Kidney (tissue), 14 donors: ENCODE data around the gene CFAP20DC. TPM values are rescaled to one million over a fixed set of nuclear protein-coding genes. Genes with fewer than 3 reads are reported as not detected.

Experiments
- DNase-seq, 5 donors: peaks; one replicate each; pipeline ENCODE4 v3.0.0-alpha.2; 2013 to 2020
- FAIRE-seq: peaks from 2 replicates; lab custom pipeline; 2012; peaks lifted over from hg19 to GRCh38; lab: Jason Lieb, UNC
- H3K27ac ChIP-seq, 2 donors: one replicate each; pipeline ENCODE4 v1.7.0; 2013; ENCODE audit warnings: low read depth in 2 of 2, low read length in 2 of 2, inconsistent platforms in 1 of 2
- H3K27me3 ChIP-seq: one replicate; pipeline ENCODE4 v1.7.1; 2013; ENCODE audit warnings: low read length, inconsistent platforms; ENCODE audit not compliant: control insufficient read depth, insufficient read depth
- H3K36me3 ChIP-seq, 3 donors: one replicate each; pipeline versions ENCODE4 v1.7.0 to v1.7.1; 2013; ENCODE audit warnings: low read length in 3 of 3, control low read depth in 1 of 3, inconsistent platforms in 1 of 3; ENCODE audit not compliant: insufficient read depth in 3 of 3, control insufficient read depth in 2 of 3
- H3K4me1 ChIP-seq, 3 donors: one replicate each; pipeline versions ENCODE4 v1.7.0 to v1.7.1; 2013; ENCODE audit warnings: low read length in 3 of 3, inconsistent platforms in 1 of 3, low read depth in 1 of 3; ENCODE audit not compliant: control insufficient read depth in 2 of 3, insufficient read depth in 2 of 3
- H3K4me3 ChIP-seq, 3 donors: one replicate each; pipeline versions ENCODE4 v1.7.0 to v1.8.1; 2013; ENCODE audit warnings: low read length in 3 of 3, control low read depth in 1 of 3, inconsistent platforms in 1 of 3
- H3K9ac ChIP-seq, 3 donors: one replicate each; pipeline versions ENCODE4 v1.7.0 to v1.7.1; 2013; ENCODE audit warnings: low read length in 3 of 3, control low read depth in 1 of 3, inconsistent platforms in 1 of 3
- H3K9me3 ChIP-seq, 3 donors: one replicate each; pipeline versions ENCODE4 v1.7.0 to v1.7.1; 2013; ENCODE audit warnings: low read length in 3 of 3, control low read depth in 1 of 3, inconsistent platforms in 1 of 3; ENCODE audit not compliant: control insufficient read depth in 2 of 3, insufficient read depth in 1 of 3
- CTCF ChIP-seq: IDR thresholded peaks from 3 replicates; pipeline ENCODE4 v1.5.1; 2012; ENCODE audit warnings: mild to moderate bottlenecking, moderate library complexity, borderline replicate concordance; ENCODE audit not compliant: insufficient read depth; ENCODE audit errors: extremely low read depth
- intact Hi-C: fragments of 100-400 bp; cut with DNase I; formaldehyde crosslinking; loops from one replicate; pipeline ENCODE4 v1.11.1; 2022
- polyA plus RNA-seq: library from polyadenylated mRNA; stranded (reverse); fragments of 350-450 nt; fragmentation: Illumina TruSeq; extraction: RNeasy Lipid Tissue Mini Kit (QIAGEN cat#74804); gene quantifications from one replicate; pipeline ENCODE4 v1.2.3, GENCODE V29; 2014; ENCODE audit warnings: low read depth, low replicate concordance; ENCODE audit not compliant: insufficient read depth
- total RNA-seq: library from RNA; stranded (reverse); fragmentation: NEBNext Ultra II Directional; extraction: Animal tissue kit (Norgen Biotek cat#: 25700); gene quantifications from one replicate; pipeline ENCODE4 v1.2.1, GENCODE V29; 2021
- donor health status: control.
- donor health status: control.
- donor health status: control.
- donor health status: control.
- donor health status: control.
- donor health status: DM: yes; HTN: yes; CAD: no.
- donor health status: Normal renal cell carcinoma (clear cell type).

Gene CFAP20DC
- total and polyA plus RNA-seq, 2 donors from 2014 or later: 0.73 to 3.2 TPM

GRCh38 chr3:58994746-58995330 lies 55.0 kb downstream of the CFAP20DC start:
- Histone ChIP-seq H3K9ac (no peak overlapping the region), H3K4me1 (no peaks in the 10 kb centered on the region), H3K27me3 (no peaks in the 10 kb centered on the region), H3K4me3 (no peak overlapping the region), H3K36me3 (no peaks in the 10 kb centered on the region), H3K9me3 (no peaks in the 10 kb centered on the region), H3K27ac (no peak overlapping the region)
- intact Hi-C loops: no loop called here
- DNase-seq (peak in 3 of 5 donors; percentile 44 to 89 (median 77)), FAIRE-seq (no peak)
- peak; percentile 49 for TF ChIP-seq CTCF

GRCh38 chr3:58993547-58993946 lies 56.3 kb downstream of the CFAP20DC start:
- H3K27me3 ChIP-seq: no peaks in the 10 kb centered on the region
- FAIRE-seq: no peak

GRCh38 chr3:58991623-58992022 lies 58.2 kb downstream of the CFAP20DC start:
- no peak for TF ChIP-seq CTCF
- Histone ChIP-seq H3K27me3 (no peaks in the 10 kb centered on the region), H3K4me1 (no peaks in the 10 kb centered on the region), H3K4me3 (no peak overlapping the region), H3K27ac (no peak overlapping the region), H3K9me3 (peaks cover 0 to under 1% (median 0%) of the 10 kb centered on the region in 3 donors), H3K36me3 (no peaks in the 10 kb centered on the region), H3K9ac (no peak overlapping the region)
- intact Hi-C loops: no loop called here
- FAIRE-seq (no peak), DNase-seq (no peak)

More at GRCh38 chr3:58993547-58993946, 56.3 kb downstream of the CFAP20DC start:
- DNase-seq: no peak
- Histone ChIP-seq H3K9me3 (no peaks in the 10 kb centered on the region), H3K36me3 (no peaks in the 10 kb centered on the region), H3K9ac (no peak overlapping the region), H3K4me1 (no peaks in the 10 kb centered on the region), H3K27ac (no peak overlapping the region), H3K4me3 (no peak overlapping the region)
- intact Hi-C loops: no loop called here
- TF ChIP-seq CTCF: no peak

GRCh38 chr3:58991026-58991425 lies 58.8 kb downstream of the CFAP20DC start:
- no peaks in the 10 kb centered on the region for H3K27me3 ChIP-seq
- H3K9me3 ChIP-seq: peaks cover 0 to 3% (median 0%) of the 10 kb centered on the region in 3 donors
- TF ChIP-seq CTCF: no peak
- no peaks in the 10 kb centered on the region for H3K4me1 ChIP-seq
- no peak overlapping the region for H3K27ac ChIP-seq
- no peaks in the 10 kb centered on the region for H3K36me3 ChIP-seq
- FAIRE-seq (no peak), DNase-seq (no peak)
- H3K4me3 ChIP-seq: no peak overlapping the region
- H3K9ac ChIP-seq: no peak overlapping the region
- intact Hi-C loops: no loop called here
